DMS 273 (cell line): Measurements from ENCODE around the gene PLRG1.
A peak's percentile ranks its signal among the peaks of the same experiment; 100 is the strongest.

Experiments
- DNase-seq: peaks from one replicate; lab custom pipeline; 2025; ENCODE audit not compliant: unreplicated experiment; lab: John Stamatoyannopoulos, UW

PLRG1 gene

DNA sequence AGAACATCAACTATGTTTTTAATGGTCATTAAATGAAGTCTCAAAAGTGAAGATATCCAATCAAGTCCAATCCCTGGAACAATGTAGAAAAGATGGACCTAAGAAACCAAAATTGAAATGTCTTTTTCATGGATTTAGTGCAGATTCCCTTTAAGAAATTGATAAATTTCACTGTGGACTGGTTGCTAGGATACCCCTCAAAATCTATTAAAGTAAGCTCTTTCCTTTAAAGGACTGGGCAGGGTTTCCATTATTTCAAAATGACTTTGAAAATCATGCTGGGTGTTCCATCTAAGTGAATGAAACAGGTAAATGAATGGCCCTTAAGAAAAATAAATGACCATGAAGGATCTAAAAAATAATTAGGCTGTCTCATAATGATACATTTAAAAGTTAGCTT, 28.6 kb downstream of the PLRG1 start:
- no peak for DNase-seq

DNA sequence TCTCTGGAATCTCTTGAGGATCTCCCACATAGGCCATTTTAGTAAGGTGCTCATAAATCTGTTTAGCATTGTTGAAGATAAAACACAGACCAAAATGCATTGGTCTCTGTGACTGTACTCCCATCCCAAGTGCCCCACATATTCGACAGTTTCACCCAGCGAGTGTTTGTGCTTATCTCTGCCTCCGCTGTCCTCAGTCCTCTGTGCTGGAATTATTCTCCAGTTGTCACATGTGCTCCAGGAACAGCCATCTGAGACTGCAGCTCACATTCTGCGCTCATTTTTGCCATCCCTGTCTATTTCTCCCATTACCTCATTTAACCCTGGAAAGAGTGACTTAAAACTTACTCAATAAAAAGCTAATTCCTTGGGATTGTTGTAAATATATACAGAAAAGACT, 31.0 kb downstream of the PLRG1 start:
- no peak for DNase-seq

DNA sequence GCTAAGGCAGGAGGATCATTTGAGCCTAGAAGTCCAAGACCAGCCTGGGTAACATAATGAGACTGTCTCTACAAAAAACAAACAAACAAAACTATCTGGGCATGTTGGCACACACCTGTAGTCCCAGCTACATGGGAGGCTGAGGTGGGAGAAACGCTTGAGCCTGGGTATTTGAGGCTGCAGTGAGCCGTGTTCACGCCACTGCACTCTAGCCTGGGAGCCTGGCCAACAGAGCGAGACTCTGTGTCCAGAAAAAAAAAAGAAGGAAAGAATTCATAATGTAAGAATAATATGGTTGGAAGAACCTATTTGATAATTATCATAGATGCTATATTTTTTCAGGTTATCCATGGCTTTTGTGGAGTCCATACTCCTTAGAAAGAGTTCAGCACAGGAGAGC, 32.6 kb downstream of the PLRG1 start:
- DNase-seq = no peak

DNA sequence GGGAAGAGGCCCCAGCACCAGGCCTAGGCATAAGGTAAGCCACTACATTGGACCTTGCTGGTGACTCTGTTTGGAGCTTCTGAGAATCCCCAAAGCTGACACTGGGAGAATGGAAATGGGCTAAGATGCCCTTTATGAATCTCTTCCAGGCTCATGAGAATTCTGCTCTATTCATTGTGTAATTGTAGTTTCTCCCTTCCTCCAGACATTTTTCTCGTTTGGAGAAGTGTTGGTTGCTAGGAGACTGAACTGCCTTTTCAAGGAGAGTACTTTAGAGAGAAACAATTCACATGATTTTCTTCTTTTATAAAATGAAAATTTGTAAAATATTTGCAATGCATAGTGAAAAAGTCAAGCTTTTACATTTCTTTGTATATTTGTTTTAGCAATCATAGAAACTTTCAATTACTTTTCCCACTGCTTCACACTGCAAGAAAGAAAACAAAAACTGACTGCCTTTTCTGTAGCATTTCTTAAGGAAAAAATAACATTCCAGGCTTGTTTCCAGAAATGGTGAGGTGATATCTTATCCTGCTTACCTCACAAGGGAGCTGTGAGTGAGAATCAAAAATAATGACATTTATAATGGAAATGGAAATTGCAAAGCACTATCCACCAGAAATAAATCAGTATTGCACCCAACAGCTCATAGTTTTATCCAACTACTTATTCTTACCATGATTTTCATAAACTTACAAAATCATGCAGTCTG, 33.7 kb downstream of the PLRG1 start:
- DNase-seq = no peak

DNA sequence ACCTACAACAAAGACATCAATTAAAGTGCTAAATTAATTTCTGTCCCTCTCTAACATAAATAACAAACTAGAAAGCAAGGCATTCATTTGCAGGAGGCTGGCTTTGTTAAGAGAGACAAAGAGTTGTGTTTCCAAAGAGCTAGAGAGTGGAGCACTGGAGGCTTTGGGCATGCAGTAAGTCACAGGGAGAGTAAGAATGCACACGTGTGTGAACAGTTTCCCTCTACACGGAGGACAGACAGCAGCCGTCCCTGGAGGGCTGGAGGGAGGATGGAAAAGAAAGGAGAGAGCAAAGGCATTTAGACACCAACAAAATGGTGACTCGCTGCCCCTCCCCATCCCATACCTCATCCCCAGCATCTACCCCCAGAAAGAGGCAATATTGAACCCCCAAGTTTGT, 38.2 kb downstream of the PLRG1 start:
- no peak for DNase-seq

DNA sequence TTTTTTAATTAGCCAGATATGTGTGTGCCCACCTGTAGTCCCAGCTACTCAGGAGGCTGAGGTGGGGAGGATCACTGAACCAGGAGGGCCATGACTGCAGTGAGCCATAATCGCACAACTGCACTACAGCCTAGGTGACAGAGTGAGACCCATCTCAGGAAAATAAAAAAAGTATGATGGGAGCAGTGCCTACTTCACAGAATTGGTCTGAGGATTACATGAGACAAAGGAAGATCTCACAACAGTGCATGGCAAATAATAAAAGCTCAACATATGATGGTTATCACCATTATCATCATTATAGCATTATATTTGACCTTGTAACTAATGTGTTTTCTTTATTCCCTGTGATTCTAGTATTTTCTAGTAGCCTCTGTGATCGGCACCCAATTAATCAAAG, 38.7 kb downstream of the PLRG1 start:
- DNase-seq = no peak

DNA sequence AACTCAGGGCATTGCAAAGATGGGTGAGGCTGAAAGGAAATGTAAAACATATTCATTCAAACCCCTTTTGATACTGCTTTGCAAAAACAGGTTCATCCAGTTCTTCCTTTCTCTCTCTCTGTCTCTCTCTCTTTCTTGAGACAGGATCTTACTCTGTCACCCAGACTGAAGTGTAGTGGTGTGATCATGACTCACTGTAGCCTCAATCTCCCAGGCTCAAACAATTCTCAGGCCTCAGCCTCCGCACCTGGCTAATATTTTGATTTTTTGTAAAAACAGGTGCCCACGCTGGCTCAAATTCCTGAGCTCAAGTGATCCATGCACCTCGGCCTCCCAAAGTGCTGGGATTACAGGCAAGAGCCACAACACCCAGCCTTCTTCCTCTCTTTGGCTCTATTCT, 43.0 kb downstream of the PLRG1 start:
- DNase-seq = no peak

DNA sequence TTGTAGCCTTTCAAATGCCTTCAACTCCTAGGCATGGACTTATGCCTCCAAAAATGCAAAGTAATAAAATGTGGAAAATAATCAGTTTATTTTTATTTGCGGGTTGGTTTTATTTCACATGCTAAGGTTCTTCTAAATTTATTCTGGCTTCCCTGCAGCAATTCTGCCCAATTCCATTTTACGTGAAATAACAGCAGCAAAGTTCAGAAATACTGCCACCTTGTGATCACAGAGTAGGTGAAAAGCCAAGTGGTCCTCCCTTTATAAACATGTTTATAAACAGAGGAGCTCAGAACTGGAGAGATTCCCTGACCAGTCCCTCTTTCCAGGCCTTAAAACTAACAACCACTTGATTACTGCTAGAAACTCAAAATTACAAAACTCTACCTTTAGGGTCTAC, 43.9 kb downstream of the PLRG1 start:
- DNase-seq = peak; percentile 37

DNA sequence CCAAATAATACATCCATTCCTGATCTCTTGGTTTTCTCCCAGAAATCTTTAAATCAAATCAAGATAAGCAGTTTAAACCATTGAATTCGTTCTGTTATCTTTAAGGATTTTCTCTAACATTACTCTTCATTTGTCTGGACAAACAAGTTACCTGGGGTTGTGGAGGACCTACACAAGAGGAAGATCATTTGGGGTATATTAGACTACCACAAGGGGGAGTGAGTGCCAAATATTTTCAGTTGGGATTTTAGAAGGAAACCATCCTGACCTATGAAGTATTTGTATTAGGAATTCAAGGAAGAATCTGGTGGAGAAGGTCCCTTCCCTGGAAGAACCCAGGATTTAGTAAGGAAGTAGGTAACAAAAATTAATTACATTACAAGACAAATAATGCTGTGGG, 46.6 kb downstream of the PLRG1 start:
- peak; percentile 32 for DNase-seq

DNA sequence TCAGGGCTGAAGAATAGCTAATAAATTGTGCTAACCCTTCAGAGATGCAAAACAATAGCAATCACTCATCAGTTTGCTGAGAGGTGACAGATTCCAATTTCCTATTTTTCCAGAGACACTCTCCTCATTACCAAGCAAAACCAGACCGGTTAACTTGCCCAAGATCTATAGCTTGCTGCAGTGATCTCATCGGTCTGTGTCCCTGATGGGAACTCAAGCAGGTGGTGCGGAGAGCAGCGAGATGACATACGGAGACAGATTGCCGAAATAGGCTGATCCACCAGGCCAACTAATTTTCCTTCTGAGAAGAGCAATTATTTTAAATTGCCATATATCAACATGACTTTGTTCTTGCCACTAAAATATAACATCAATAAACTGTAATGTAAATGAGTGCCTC, 48.1 kb downstream of the PLRG1 start:
- DNase-seq = peak; percentile 9

DNA sequence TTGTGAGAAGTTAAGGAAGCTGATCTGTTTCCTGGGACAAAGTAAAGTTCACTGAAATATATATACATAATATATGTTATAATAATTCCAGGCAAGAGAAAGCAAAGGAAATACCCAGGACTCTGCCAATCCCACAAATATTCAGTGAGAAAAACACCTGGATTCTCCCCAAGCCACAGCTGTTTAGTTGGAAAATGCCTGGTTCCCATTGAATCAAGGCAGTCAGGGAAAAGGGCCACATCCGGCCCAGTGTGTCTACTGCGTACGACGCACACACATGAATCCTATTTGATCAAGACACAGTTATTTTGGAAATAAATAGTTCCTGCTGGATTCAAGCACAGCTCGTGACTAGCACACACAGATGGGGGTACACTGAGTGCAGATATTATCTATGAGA, 52.3 kb downstream of the PLRG1 start:
- no peak for DNase-seq

DNA sequence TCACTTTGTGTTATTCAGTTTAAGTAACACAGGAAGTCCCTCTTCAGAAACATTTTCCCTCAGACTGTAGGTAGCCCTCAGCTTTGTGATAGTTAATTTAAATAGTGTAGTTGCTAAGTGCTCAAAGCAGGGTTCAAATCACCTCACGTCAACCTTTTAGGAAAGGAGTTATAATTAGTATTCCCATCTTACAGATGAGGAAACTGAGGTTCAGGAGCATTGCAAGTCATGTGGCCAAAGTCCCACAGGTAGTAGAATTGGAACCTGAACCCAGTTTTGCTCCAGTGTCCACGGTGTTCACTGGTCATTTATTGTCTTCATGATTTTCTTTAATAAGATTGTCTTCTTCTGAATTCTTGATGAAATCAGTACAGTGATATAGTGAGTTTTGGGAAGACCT, 54.3 kb downstream of the PLRG1 start:
- DNase-seq = no peak

DNA sequence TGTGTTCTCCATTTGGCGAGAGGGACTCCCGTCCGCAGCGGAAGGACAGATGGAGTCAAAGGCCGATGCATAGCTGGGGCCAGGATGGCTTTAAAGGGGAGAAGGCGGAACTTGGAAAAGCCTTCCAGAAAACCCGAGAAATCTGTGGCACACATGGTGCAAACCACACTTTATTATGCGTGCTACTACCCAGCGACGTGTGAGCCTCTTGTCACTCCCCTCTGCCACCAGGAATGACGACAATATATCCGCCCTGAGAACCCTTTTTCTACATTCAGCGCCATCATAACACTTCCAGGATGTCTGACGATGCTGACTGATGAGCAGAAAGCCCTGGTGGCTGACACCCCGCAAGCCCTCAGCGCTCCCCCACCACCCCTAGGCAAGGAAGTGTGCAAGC, 57.9 kb downstream of the PLRG1 start:
- peak; percentile 21 for DNase-seq

DNA sequence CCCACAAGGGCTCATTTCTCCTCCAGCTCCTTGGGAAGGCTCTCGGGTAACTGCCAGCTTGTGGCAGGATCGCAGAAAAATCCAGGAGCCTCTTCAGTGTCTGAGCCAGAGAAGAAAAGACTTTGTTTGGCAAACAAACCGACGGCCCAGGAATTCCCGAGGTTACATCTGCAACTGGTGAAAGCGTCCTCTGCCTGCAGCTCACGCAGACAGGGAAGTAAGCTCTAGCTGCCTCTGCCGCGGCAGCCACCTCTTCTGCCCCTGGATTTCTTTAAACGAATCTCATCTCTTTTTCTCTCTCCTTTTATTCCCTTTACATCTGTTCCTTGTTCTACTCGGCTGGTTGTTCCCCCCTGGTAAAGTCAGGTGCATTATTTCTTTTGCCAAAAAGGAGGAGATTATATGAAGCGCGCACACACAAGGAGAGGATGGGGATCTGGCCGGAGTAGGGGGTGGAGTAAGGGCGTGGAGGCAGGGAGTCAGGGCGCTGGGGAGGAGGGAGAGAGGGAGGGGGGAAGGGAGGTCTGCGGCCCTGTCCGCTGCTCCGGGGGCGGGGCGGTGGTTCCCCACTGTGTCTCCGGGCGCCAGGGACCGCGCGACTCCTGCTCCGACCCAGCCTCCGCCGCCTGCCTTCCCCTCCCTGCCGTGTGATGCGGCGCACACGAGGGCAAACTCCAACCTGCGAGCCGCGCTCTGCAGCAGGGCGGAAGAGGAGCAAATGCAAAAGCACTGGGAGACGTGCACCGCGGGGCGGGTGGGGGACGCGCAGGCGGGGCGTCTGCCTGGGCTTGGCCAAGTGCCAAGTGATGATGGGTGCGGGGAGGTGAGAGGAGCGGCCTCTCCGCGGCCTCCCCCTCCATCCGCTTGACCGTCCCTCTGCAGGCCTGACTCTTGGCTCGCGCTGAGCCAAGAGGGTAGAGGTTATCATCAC, 58.6 kb downstream of the PLRG1 start, which contains the start of gene DCHS2:
Gene DCHS2, minus strand, starts transcription at position 459 of the 931 bp plus-strand sequence. Its CDS starts 444 bp downstream, at position 15.
- peak; percentile 21 for DNase-seq

DNA sequence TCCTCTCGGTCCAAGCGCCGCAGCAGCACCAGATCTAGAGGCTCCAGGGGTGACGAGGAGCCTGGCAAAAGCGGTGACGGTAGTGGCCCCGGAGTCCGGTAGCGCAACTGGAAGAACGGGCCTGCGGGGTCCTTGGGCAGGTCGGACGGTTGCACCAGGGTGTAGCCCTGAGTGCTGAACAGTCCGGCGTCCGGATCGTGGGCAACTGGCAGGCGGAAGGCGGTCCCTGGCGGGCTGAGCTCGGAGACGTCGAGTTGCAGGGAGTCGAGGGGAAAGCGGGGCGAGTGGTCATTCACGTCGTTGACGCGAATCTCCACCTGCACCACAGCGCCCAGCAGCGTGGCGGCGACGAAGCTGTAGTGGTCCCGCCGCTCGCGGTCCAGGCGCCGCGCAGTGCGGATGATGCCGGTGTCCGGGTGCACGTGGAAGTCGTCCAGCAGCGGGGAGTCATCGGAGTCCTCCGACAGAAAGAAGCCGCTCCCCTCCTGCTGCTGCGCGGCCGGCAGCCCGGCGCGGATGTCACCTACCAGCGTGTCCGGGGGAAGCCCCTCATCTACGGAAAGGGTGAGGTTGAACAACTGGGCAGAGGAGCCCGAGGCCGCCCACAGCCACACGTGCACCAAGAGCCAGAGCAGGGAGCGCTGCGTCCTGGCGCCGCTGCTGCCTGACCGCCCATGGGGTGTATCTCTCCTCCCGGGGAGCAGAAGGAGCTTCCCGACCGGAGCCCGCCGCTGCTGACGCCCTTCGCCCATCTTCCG, 59.4 kb downstream of the PLRG1 start:
- peak; percentile 20 for DNase-seq

DNA sequence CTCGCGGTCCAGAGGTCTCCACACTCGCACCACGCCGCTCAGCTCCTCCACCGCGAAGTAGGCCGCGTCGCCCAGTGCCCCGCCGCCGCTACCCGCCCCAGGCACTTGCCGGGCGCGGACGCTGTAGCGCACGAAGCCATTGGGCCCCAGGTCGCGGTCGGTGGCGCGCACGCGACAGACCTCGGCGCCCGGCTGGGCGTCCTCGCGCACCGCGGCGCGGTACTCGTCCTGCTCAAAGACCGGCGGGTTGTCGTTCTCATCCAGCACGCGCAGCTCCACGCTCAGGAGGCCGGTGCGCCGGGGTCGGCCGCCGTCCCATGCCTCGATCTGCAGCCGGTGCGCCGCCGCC, 60.0 kb downstream of the PLRG1 start:
- DNase-seq = no peak

DNA sequence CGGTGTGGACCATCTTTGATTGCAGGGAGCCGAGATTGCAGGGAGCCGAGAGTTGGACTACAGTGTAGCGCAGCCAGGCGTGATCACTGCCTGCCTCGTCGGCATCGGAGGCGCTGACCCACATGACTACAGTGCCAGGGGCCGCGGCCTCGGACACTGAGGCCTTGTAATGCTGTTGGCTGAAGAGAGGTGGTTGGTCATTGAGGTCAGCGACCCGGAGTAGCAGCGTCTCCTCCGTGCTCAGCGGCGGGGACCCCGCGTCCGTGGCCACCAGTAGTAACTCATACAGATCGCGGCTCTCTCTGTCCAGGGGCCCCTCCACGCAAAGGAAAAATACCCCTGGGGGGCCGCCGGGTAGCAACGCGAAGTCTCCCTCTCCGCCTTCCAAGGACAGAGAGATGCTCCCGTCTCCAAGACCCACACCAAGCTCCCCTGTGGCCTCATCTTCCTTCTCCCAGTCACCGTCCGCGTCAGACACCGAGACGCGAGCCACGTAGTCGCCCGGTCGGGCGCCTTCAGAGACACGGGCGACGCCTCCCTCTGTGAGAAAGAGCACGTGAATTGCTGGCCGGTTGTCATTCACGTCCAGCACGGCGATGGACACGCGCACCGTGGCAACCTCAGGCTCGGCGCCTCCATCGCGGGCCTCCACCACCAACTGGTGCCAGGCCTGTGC, 60.5 kb downstream of the PLRG1 start:
- DNase-seq = no peak

DNA sequence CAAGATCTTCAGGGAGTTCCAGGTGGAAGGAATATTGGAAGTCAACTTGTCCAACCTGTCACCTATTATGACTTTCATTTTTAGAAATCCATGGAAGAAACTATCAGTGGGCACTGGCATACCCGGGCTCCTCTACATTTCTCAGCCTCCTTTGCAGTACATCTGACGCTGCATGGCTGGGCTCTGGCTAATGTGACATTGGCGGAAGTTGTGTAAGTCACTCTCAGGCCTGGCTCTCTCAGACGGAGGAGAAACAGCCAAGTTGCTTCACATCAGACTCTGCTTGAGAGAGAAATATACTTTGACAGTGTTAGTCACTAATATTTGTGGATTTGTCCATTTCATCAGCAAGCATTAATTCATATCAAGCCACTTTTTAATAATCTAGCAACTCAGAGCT, 63.1 kb downstream of the PLRG1 start:
- no peak for DNase-seq

DNA sequence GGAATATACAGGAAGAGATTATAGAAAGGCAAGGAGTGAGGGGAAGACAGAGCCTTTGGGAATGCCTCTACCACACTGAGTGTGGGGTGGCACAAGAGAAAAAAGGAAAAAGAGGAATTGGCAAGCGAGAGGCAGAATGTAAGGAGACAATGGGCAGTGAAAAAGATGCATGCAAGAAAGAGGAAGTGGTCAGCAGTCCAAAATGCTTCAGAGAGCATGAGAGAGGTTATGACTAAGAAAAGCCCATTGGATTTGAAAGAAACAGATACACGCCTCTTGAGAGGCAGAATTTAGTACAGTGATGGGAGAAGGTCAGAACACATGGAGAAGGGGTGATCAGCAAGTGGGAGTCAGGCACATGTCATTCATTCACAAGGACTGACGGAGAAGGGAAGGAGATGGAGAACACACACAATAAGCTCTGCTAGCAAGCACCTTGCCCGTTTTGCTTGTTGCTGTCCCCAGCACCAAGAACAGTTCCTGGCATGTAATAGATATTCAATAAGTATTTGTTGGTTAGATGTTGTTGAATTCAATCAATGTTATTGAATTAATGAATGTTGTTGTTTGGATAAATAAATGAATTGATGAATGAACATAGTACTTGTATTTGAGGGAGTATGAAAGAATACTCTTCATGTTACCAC, 65.0 kb downstream of the PLRG1 start:
- no peak for DNase-seq
